ENCODE measurements around the gene CD8A.

- no peak for TF ChIP-seq CTCF (IDR thresholded peaks at IDR 0.05)
- no peak for TF ChIP-seq POLR2A (IDR thresholded peaks at IDR 0.05)
- no peak for TF ChIP-seq POLR2AphosphoS5 (IDR thresholded peaks at IDR 0.05)
- TF ChIP-seq EP300 (IDR thresholded peaks at IDR 0.05), result no peak
Measured at GRCh38 chr2:86821306-86821705, 30.6 kb upstream of the CD8A start.
